NOMO-1 treated with DMSO at 0.1 percent for 48 hours (cell line): ENCODE data around the gene TJP3.

Experiments used
- DNase-seq: peaks from one replicate; lab custom pipeline; 2025; ENCODE audit not compliant: unreplicated experiment; lab: John Stamatoyannopoulos, UW

TJP3 gene

DNA sequence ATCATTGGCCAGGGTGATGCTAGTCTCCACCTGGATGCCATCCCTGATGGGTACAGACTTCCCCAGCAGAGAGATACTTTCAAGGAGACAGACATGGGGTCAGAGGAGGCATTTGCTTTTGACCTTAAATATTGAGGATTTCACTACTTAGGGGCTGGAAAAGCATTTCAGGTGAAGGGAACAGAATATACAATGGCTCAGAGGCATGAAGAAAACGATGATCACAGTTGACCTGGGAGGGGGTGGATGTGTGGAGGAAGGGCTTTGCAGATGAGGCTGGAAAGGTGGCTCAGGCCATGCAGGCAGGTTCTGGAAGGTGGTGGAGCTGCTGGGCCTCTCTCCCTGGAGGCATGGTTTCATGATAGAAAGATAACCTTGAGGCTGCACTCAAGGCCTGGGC, 74.1 kb downstream of the TJP3 start:
- DNase-seq: no peak

DNA sequence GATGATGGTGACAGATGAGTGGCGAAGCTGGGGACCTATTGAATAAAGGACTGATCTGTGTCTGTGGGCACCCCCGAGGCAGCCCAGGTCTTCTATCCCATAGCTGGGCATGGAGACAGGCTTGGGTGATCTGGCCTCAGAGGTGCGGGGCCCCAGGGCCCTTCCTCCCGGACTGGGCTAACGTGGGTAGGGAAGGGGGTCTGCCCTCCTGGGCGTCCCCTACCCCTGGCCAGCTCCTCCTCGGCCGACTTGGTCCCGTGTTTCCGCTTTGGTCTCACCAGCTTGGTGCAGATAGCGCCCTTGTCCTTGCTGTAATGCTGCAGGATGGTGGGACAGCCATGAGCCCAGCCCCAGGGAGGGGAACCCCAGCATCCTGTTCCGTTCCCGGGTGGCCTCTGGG, 74.7 kb downstream of the TJP3 start:
- no peak for DNase-seq

DNA sequence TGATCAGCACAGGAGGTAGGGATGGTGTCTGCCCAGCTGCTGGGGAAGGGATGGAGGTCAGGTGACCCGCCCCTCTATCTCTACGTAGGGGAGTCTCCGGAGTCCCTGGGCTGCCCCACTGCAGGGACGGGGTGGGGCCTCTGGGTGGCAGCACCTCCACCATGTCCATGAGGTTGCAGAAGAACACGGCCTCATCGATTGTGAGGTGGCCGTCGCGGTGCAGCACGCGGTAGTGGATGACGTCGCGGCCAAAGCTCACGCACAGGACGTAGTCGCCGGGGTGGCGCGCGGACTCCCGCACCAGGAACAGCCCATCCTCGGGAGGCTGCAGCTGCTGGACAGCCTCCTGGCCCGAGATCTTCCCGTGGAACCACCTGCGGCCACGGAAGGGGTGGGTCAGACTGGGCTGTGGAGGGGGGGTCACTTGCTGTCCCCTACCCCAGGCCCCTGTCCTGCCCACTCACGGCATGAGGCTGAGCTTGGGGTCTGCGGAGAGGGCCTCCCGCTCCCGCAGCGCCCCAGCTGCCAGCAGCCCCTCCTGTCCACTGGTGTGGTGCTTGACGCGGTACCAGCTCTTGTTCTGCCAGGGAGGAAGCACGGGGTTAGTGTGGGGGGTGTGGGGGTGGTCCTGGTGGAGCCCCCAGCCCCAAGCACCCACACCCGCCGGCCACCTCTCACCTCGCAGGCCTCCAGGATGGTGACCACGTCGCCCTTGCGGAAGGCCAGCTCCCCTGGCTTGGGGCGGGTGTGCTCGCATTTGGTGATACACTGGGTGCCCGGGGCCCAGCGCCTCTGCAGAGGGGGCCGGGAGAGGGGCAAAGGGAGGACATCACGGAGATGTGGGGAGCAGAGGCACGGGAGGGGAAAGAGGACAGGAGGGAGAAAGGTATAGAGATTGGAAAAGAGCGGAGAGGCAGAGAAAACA, 75.7 kb downstream of the TJP3 start:
- DNase-seq: no peak

DNA sequence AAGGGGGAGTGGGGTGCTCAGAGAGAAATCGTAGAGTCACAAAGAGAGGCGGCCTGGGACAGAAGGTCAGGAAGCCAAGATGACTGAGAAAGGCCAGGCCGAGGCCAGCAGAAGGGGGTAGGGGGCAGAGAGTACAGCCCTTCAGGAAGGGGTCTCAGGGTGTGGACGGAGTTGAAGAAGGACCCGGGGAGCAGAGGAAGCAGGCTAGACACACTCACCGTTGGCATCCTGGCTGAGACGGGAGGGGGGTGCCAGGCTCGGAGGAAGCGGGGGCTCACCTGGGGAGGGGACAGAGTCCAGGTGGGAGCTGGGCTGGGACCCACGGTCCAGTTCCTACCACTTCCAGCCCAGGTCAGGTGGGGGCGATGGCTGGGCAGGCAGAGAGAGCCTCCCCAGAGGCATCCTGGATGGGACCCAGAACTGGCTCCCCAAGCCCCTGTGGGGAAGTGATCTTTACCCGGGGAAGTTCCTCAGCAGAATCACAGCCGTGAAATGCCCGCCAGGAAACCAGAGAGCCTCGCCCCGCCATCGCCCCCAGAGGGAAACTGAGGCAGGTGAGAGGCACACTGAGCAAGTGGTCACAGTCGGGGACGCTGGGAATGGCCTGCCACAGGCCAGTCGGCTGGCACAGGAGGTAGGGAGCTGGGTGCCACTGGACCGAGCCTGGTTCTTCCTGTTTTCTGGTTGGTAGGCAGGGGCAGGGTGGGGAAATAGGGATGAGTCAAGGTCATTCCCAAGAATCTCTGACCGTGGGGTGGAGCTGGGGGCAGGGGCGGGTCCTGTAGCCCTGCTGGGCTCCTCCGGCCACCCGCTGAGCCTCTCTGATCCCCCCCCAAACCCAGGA, 76.6 kb downstream of the TJP3 start:
- DNase-seq: no peak

DNA sequence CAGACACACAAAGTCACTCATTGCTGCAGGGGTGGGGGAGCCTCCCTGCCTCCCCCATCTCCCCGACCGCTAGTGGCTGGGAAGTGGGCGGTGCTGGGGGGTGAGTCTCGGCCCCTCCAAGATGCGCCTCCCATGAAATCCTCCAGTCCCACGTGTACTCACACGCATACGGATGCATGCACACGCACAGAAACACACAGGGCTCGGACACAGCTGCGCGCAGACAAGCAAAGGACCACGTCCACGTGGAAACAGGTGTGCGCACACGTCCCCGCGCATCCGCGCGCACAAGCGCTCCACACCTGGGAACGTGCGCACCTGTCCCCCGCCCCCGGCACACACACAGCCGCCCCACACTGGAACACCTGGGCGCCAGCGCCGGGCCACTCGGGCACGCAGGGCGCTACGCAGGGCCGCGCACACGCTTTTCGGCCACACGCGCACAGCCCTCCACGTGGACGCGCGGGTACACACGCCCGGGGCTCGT, 77.3 kb downstream of the TJP3 start:
- DNase-seq: no peak

DNA sequence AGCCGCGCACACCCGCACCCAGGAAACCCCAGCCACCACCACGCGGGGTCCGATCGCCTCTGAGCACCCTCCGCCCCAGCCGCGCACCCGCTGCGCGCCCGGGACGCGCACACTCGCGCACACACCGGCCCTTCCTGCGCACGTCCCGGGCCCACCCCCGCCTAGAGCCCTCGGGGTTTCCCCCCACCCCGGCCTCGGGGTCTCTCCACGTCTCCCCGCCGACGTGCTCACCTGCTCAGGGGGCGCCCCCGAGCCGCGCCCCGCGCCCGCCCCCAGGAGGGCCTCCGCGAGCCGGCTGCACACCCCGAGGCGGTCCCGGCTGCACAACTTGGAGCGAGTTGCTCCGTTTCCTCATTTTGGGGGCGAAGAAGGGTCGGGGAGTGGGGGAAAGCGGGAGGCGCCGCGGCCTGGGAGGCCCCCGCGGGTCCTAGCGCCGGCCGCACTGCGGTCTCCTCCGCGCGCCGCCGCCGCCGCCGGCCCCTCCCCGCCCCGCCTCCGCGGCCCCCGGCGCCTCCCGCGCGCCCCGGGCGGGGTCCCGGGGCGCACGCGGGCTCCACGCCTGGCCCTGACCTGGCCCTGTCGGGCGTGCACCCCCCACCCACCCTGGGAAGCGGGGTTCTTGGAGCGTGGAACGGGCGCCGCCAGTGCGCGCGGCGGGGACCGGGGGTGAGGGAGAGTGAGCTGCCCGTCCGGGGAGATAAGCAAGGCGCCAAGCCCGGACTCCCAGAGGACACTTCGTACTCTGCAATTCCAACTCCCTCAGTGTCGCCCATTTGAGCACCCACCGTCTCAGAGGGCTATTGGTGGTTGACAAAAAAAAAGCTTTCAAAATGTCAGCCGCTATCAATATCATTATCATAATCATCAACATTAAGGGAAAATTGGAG, 78.0 kb downstream of the TJP3 start, which contains the start of gene MATK:
Gene MATK, minus strand, starts transcription at position 444 of the 887 bp plus-strand sequence. CDS start 1,246 bp downstream, outside the sequence.
- peak; percentile 77 for DNase-seq

DNA sequence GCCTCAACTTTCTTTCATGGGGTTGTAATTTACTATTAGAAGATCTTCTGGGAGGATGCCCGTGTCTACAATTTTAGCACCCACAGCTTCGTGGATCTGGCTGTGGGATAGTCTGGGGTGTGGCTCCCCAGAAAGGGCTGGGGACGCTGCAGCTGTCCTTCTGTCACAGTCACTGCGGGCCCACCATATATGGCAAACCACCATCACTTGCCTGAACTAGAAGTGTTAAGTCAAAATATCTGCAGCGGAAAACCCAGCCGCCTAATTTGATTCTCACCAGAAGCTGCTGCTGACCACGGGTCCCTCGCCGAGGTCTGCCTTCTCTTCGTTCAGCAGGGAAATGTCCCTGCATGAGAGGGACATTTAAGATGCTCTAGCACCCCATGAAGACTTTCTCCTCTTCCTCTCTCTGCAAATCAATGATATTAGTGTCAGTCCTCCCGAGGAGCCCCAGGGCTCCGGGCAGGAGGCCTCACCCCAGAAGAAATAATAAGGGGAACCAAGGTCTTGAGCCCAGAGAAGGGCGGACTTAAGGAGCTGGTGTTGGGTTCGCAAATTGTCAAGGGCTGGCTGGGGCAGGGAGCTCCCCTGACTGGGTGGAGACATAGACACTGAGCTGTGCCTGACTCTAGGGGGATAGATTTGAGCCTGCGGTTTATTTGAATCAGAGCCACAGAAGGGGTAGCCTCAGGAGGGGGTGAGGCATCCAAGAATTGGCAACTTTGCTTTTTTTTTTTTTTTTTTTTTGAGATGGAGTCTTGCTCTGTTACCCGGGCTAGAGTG, 81.0 kb downstream of the TJP3 start:
- no peak for DNase-seq

DNA sequence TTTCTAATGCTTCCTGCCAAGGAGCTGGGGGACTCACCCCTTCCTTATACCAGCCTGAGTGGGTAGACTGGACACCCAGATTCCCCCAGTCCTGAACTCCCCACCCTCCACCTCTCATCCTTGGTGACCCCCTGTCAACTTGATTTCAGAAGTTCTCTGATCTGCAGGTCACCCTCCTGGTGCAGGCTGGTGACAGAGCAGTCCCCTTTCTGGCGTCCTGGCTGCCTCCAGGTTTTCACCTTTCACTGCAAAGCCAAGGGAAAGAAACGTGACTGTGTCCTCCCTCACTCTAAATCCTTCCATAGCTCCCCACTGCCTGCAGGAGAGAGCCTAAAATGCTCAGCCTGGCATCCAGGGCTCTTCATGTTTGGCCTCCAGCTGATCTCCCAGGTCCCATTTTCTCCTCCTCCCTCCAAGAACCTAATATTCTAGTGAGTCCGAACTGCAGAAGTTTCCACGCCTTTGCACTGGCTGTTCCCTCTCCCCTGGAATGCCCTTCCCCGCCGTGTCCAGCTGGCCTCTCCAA, 82.1 kb downstream of the TJP3 start:
- DNase-seq: no peak

DNA sequence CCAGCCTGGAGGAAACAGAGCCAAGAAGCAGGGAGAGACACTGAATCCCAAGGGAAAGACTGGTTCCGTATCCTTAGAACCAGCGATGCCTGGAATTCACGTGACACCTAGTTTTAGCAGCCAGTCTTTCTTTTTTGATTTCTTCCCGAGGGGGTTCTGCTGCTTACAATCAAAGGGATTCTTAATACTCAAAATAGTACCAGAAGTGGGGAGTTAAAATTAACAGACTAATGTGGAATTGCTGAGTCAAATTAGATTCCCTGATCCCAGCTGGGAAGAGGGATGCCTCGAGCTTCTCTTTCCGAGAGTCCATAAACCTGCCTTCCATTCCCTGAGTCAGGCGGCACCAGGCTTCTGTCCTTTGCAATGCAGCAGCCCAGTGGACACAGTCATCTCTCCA, 82.8 kb downstream of the TJP3 start:
- DNase-seq: no peak

DNA sequence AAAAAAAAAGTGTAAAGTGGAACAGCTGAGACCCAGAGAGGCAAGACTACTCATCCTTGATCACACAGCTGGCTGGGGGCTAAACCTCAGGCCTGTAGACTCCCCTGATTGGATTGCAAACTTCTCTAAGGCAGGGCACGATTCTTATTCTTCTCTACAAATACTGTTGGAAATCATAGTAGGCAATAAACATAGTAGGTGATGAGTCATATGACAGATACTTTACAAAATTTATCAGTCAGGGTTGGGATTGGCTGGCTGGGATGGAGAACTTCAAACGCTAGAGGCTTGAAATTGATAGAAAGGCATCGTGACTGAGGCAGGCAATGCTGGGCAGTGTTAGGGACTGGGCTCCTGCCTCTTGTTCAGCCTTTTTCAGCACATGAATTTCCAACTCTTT, 83.9 kb downstream of the TJP3 start:
- no peak for DNase-seq

DNA sequence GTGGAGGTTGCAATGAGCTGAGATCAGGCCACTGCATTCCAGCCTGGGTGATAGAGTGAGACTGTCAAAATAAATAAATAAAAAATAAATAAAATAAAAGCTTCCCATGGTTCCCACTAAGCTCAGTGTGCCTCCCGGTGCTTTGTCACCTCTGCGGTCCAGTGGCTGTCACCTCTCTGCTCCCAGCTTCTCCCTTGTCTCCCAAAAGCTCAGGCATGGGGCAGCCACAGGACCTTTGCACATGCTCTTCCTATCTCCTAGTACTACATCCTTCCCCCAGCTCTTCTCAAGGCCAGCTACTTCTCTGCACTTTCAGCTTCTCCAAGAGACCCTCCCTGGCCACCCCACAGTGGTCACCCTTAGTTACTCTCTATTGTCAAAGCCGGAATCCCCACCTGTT, 85.6 kb downstream of the TJP3 start:
- DNase-seq: no peak

DNA sequence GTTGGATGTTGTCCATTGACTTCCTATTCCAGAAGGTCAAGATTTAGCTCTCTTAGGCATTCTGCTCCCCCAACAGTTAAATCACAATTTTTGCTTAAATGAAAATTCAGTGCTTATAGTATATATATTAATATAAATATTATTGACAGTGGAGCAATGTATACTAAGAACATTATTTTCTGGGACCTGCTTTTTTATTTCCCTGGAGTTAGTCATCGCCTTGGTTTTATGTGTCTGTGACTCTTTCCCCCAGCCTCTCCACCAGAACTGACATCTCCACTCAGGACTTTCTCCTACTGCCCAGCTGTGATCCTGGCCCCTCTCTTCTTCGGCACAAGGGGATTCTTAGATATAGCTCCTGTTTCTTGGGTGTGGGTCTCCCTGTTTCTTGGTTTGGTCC, 88.2 kb downstream of the TJP3 start:
- no peak for DNase-seq

DNA sequence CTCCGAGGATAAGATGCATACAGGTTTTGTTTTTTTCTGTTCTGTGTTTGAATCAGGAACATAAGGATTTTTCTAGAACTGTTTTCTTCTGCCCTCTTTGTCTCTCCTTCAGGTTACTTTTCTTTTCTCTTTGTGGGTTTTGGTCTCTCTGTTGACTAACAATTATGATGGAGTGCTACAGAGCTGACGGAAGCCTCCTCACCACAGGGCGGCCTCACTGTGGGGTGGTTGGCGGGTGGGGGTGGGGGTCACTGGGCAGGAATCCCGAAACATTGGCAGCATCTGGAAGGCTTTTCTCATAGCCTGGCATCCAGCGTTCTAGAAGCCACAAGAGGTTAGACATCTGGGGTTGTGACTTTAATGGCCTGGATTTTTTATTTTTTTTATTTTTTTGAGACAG, 90.0 kb downstream of the TJP3 start:
- no peak for DNase-seq
